Muscle of back (tissue), 11 donors: ENCODE measurements around the gene CEPT1. TPM values are rescaled to one million over a fixed set of nuclear protein-coding genes. Genes with fewer than 3 reads are reported as not detected.

ENCODE experiments used
- DNase-seq, 3 donors: peaks; one replicate each; pipeline versions ENCODE4 v3.0.0 to v3.0.0-alpha.2; 2013
- polyA plus RNA-seq, 10 donors: library from polyadenylated mRNA; unstranded; fragments of 120-200 nt; gene quantifications; one replicate each; pipeline ENCODE4 v1.2.1, GENCODE V29; 2013; ENCODE audit not compliant: insufficient read length in 10 of 10

CEPT1 gene
- polyA plus RNA-seq, 10 donors: 16.4 to 33.0 (median 23.5) TPM

DNA sequence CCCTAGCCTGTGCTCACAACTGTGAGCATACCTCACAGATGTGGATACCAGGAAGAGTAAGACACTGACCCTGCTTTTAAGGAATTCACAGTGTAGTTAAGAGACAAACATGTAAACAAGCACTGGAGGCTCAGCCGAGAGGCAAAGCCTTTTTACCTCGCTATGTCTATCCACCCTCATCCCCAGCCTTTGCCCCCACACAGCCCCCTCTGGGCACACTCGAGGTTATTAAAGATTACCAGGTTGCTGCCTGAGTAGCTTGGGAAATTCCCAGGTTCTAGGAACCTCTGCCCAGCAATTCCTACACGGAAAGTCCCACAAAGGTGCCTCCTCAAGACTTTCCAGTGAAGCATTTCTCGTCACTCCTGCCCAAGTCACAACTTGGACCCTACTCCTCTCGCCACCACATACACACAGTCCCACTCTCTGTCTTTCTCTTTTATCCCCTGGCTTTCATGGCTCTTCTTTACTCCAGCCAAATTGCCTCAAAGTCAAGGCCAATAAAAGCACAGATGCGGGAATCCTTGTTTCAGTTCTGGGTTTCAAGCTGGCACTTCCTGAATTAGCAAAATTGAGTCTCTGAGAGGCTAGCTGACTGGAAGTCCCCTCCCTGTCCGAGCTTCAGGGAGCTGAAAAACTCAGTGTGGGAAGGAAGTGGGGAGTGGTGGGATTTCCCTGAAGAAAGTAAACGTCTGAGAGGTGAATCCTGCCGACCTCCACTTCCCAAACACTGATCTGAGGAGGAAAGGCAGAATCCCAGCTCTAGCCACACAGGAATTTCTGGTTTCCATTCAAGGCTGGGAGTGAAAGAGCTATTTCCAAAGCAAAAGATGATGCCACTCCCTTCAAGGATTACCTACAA is 52.9 kb downstream of the CEPT1 start:
- no peak for DNase-seq

- no peak for DNase-seq
Observed at GRCh38 chr1:111193712-111194480, 53.9 kb downstream of the CEPT1 start.

- no peak for DNase-seq
Observed at GRCh38 chr1:111195002-111195684, 55.1 kb downstream of the CEPT1 start.

- no peak for DNase-seq
Observed at GRCh38 chr1:111196213-111196612, 56.2 kb downstream of the CEPT1 start.

DNA sequence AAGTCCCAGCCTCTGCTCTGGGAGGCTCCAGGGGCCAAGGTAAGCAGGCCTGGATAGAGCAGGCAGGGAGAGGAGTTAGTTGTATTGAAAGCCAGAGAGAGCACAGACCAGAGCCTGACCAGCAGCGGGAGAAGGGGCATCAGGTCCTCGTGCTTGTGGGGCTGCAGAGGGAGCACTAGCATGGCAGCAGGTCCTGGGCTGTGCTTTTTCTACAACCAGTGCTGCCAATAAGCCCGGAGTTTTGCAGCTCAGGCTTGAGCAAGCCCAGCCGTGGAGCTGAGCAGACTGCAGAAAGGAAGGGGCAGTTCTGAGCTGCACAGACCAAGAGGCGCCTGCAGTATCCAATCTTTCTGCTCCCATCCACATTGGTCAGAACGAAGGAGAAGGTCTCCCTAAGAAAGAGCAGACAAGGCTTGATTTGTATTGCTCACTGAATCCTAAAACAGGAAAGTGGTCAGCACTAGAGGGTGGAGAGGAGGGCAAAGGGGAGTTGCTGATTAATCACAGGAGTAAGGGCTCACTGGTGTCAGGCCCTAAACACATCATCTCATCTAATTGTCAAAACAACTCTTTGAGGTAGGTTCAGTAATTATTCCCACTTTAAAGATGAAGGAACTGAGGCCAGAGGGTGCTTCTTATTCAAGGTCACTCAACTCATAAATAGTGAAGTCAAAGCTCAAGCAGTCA is 57.7 kb downstream of the CEPT1 start:
- no peak for DNase-seq

GRCh38 chr1:111198836-111199235 is 58.8 kb downstream of the CEPT1 start:
- DNase-seq: no peak

DNA sequence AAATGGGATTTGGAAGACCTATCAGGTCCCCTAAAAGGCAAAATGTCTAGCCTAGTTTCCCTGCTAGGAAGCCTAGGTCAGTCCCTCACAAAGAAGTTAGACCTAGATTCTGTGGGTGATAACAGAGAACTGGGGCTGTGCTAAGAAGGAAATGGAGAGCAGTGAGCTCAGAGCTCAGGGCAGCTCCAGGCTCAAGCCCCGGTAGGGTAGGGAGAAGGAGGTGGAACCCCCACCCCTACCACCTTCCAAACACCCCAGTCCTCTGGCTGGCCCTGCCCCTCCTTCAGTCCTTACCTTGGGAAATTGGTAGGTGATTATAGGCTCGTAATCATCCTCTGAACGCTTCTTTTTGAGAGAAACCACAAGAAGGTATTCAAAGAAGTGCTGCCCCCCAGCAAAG is 59.3 kb downstream of the CEPT1 start:
- DNase-seq: no peak

- peak in 2 of 3 donors; percentile 15 to 52 for DNase-seq
Observed at GRCh38 chr1:111199881-111200801, 60.1 kb downstream of the CEPT1 start, which contains the start of gene DENND2D. DENND2D (minus strand) TSS chr1:111200646; CDS start chr1:111200459, 187 bp downstream.

- DNase-seq: no peak
Observed at GRCh38 chr1:111200802-111201161, 60.8 kb downstream of the CEPT1 start.

DNA sequence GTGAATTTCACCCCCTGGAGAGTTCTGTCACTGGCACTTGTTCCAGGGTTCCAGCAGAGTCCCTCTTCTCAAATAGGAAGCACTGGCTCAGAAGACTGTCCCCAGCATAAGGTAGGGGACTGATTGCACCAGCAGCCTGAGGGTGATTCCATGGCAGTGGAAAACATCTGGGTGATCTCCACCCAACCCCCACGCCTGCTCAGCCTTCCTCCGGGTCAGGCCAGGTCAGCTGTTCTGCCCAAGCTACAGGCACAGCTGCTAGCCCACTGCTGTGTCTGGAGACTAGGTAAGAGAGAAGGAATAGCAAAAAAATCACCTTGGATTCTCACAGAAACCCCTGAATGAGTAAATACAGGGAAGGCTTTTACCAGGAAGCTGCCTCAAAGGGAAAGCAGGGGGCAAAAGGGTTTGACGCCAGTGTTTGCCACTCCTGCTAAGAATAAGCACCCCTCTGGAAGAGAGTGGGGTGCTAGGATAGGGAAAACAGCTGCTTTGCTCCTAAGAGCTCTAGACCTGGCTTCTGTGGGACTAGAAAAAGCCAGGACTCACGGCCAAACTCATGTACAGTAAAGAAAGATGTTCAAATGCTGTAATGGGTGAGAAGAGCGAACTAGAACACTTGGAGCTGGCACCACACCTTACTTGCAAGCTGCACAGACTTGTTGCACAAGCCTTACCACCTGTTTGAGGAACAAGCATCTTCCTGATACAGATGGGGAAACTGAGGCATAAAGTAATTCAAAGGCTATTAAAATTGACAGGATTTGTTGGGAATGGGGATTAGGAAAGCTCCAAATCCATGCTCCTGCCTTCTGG is 61.5 kb downstream of the CEPT1 start:
- DNase-seq: no peak

- no peak for DNase-seq
Observed at GRCh38 chr1:111202366-111202706, 62.3 kb downstream of the CEPT1 start.

- no peak for DNase-seq
Observed at GRCh38 chr1:111202707-111203623, 62.9 kb downstream of the CEPT1 start.

DNA sequence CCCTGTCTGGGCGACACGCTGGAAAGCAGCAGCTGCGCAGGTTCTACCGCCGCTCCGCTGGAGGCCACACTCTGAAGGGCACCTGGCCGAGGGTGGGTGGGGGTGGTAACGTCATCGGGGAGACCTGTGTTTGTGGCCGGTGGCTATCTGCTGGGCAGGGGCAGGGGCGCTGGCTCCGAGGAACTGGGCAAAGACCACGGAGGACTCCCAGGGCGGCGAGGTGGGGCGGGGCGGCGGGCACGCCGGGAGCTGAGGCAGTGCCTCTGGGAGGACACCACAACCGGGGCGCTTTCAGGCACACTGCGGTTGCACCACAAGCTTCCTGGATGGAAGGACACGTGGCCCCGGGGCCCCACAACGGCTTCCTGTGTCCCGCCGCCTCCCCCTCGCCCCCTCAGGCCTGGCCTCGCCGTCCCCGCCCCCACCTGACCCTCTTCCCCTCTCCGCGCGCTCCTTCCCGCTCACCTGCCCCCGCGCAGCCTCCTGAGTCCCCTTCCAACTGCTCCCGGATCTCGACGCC is 63.7 kb downstream of the CEPT1 start:
- DNase-seq: peak in 1 of 3 donors; percentile 42

- peak in 1 of 3 donors; percentile 51 for DNase-seq
Observed at GRCh38 chr1:111204201-111204982, 64.4 kb downstream of the CEPT1 start.

- no peak for DNase-seq
Observed at GRCh38 chr1:111204983-111205713, 65.1 kb downstream of the CEPT1 start.

DNA sequence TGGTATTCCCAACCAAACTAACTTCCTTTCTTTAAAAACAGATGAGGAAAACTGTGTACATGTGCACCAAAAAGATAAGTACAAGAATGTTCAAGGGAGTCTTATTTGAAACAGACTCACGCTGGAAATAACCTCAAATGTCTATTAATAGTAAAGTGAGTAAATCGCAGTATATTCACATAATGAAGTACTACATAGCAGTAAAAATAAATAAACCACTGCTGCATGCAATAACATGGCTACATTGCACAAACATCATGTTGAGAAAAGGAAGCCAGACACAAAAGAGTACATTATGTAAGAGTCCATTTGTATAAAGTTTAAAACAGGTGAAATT is 65.7 kb downstream of the CEPT1 start:
- DNase-seq: no peak

- DNase-seq: no peak
Observed at GRCh38 chr1:111208921-111209320, 68.9 kb downstream of the CEPT1 start.
